Left colon (tissue), 2 donors: ENCODE measurements around the gene PRIM1. TPM values are rescaled to one million over a fixed set of nuclear protein-coding genes. Genes with fewer than 3 reads are reported as not detected.
"Not testable (repeated sequence)": the region's sequence is repeated elsewhere in the genome, so short reads cannot be mapped to it uniquely, and the experiment has no call there.

ENCODE experiments used
- ATAC-seq: fragments of 200-7000 bp; cut with Tn5 transposase; one replicate; pipeline ENCODE4 v1.9.1; 2020; ENCODE audit warnings: mild to moderate bottlenecking, moderate library complexity
- DNase-seq, 2 donors: peaks; one replicate each; pipeline ENCODE4 v3.0.0-alpha.2; 2020
- intact Hi-C, 2 donors: fragments of 100-400 bp; cut with DNase I in 1 of 2; cut with micrococcal nuclease in 1 of 2; formaldehyde crosslinking; loops; one replicate each; pipeline versions ENCODE4 v1.11.2 to v1.14.0; 2022; cut with DNase I, micrococcal nuclease
- total RNA-seq, 2 donors: library from RNA; stranded (reverse); fragmentation: NEBNext Ultra II Directional; extraction: Animal tissue kit (Norgen Biotek cat#: 25700); gene quantifications; one replicate each; pipeline ENCODE4 v1.2.1, GENCODE V29; 2021
- donor health status: DM: no; HTN: no; CAD: no.
- donor health status: DM: yes; HTN: yes; CAD: no.

The PRIM1 gene
- total RNA-seq, 2 donors from 2014 or later: 3.9 to 5.3 TPM

- DNase-seq: no peak
- ATAC-seq: no peak
- intact Hi-C loops: no loop called here
Measured at GRCh38 chr12:56766535-56766934, 14.4 kb upstream of the PRIM1 start.

GRCh38 chr12:56763753-56764657 lies 11.9 kb upstream of the PRIM1 start:
- intact Hi-C loops: no loop called here
- DNase-seq (no peak), ATAC-seq (no peak)

- ATAC-seq (no peak), DNase-seq (no peak)
- intact Hi-C loops: no loop called here
Measured at GRCh38 chr12:56761812-56762211, 9.7 kb upstream of the PRIM1 start.

GRCh38 chr12:56760460-56760859 lies 8.3 kb upstream of the PRIM1 start:
- no peak for ATAC-seq
- intact Hi-C loops: no loop called here
- DNase-seq: no peak

- peak; percentile 19 for ATAC-seq
- DNase-seq: no peak
- intact Hi-C loops: loop anchor here (5.0 to 10.0 kb wide), 2 partner anchors 228 to 245 kb away; partner anchors contain the start of gene ZBTB39 (in 1 of the 2)
Measured at GRCh38 chr12:56759263-56759908, 7.3 kb upstream of the PRIM1 start.

- intact Hi-C loops: loop anchor here (5.0 to 10.0 kb wide), 2 partner anchors 229 to 246 kb away; partner anchors contain the start of gene ZBTB39 (in 1 of the 2)
- no peak for ATAC-seq
Measured at GRCh38 chr12:56758728-56759262, 6.7 kb upstream of the PRIM1 start.

GRCh38 chr12:56757971-56758370 lies 5.8 kb upstream of the PRIM1 start:
- intact Hi-C loops: loop anchor here (5.0 to 10.0 kb wide), 2 partner anchors 229 to 247 kb away; partner anchors contain the start of gene ZBTB39 (in 1 of the 2)
- not testable (repeated sequence) for DNase-seq, ATAC-seq

More at GRCh38 chr12:56758728-56759262, 6.7 kb upstream of the PRIM1 start:
- DNase-seq: no peak

- DNase-seq (no peak), ATAC-seq (no peak)
- intact Hi-C loops: loop anchor here in 1 of 2 donors (10.0 kb wide), 1 partner anchor 251 kb away; the partner anchor contains the start of gene ZBTB39
Measured at GRCh38 chr12:56753566-56753965, 1.4 kb upstream of the PRIM1 start.

GRCh38 chr12:56750596-56750995 lies 1.5 kb downstream of the PRIM1 start:
- DNase-seq, ATAC-seq: not testable (repeated sequence)
- intact Hi-C loops: loop anchor here in 1 of 2 donors (10.0 kb wide), 1 partner anchor 254 kb away; the partner anchor contains the start of gene ZBTB39

- intact Hi-C loops: loop anchor here in 1 of 2 donors (10.0 kb wide), 1 partner anchor 255 kb away; the partner anchor contains the start of gene ZBTB39
- ATAC-seq (no peak), DNase-seq (no peak)
Measured at GRCh38 chr12:56749853-56750252, 2.3 kb downstream of the PRIM1 start.

- ATAC-seq: no peak
- no peak for DNase-seq
- intact Hi-C loops: no loop called here
Measured at GRCh38 chr12:56749359-56749758, 2.8 kb downstream of the PRIM1 start.

GRCh38 chr12:56728139-56728861 lies 23.8 kb downstream of the PRIM1 start:
- ATAC-seq (no peak), DNase-seq (no peak)
- intact Hi-C loops: loop anchor here in 1 of 2 donors (10.0 kb wide), 1 partner anchor 83 kb away; the partner anchor contains the start of gene ATP5F1B

GRCh38 chr12:56726196-56726675 lies 25.9 kb downstream of the PRIM1 start:
- not testable (repeated sequence) for DNase-seq, ATAC-seq
- intact Hi-C loops: loop anchor here in 1 of 2 donors (10.0 kb wide), 1 partner anchor 81 kb away; the partner anchor contains the start of gene ATP5F1B

- ATAC-seq (no peak), DNase-seq (no peak)
- intact Hi-C loops: loop anchor here in 1 of 2 donors (10.0 kb wide), 1 partner anchor 81 kb away; the partner anchor contains the start of gene ATP5F1B
Measured at GRCh38 chr12:56725723-56726102, 26.4 kb downstream of the PRIM1 start.

- peak; percentile 95 for ATAC-seq
- intact Hi-C loops: loop anchor here in 1 of 2 donors (10.0 kb wide), 1 partner anchor 80 kb away; the partner anchor contains the start of gene ATP5F1B
Measured at GRCh38 chr12:56724972-56725722, 27.0 kb downstream of the PRIM1 start, which contains the start of gene NACA. NACA (minus strand) TSS chr12:56725299; CDS start chr12:56724521, 778 bp downstream.

GRCh38 chr12:56724701-56724971 lies 27.5 kb downstream of the PRIM1 start:
- ATAC-seq (peak; percentile 31), DNase-seq (peak in 1 of 2 donors; percentile 28)
- intact Hi-C loops: loop anchor here in 1 of 2 donors (10.0 kb wide), 1 partner anchor 80 kb away; the partner anchor contains the start of gene ATP5F1B

More at GRCh38 chr12:56724972-56725722, 27.0 kb downstream of the PRIM1 start, which contains the start of gene NACA:
- peak; percentile 98 to 99 for DNase-seq
